ENCODE data around the gene PID1. TPM values are rescaled to one million over a fixed set of nuclear protein-coding genes. Genes with fewer than 3 reads are reported as not detected.

PID1 gene
- total RNA-seq, 1 donor from 2014 or later: 0.95 TPM

DNA sequence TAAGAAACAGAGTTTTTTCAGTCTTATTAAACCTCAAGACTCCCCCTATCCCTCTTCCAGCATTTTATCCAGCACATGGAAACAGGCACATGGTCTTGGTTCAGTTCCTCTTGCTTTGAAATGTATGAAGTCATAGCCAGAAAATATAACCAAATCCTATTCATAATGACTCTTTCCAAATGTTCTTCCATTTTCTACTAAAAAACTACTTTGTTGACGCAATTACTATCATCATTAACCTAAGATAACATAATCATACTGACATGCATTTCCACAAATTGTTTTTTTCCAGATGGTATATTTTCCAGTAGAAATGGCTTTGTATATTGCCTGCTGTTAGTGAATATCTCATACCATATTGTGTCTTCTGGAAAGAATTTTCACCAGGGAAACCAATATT, 261.3 kb downstream of the PID1 start:
- Mint-ChIP-seq H3K9me3 (ENCODE audit: low read depth) (peaks cover 8% of the 10 kb centered on the region), H3K27ac (ENCODE audit: unreplicated experiment) (no peak overlapping the region), H3K4me1 (ENCODE audit: low read depth) (no peaks in the 10 kb centered on the region), H3K36me3 (ENCODE audit: low read depth) (no peaks in the 10 kb centered on the region), H3K27me3 (ENCODE audit: low read depth) (no peaks in the 10 kb centered on the region), H3K4me3 (ENCODE audit: unreplicated experiment) (no peak overlapping the region)
- TF ChIP-seq, protein P1, sequence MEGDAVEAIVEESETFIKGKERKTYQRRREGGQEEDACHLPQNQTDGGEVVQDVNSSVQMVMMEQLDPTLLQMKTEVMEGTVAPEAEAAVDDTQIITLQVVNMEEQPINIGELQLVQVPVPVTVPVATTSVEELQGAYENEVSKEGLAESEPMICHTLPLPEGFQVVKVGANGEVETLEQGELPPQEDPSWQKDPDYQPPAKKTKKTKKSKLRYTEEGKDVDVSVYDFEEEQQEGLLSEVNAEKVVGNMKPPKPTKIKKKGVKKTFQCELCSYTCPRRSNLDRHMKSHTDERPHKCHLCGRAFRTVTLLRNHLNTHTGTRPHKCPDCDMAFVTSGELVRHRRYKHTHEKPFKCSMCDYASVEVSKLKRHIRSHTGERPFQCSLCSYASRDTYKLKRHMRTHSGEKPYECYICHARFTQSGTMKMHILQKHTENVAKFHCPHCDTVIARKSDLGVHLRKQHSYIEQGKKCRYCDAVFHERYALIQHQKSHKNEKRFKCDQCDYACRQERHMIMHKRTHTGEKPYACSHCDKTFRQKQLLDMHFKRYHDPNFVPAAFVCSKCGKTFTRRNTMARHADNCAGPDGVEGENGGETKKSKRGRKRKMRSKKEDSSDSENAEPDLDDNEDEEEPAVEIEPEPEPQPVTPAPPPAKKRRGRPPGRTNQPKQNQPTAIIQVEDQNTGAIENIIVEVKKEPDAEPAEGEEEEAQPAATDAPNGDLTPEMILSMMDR (IDR thresholded peaks at IDR 0.05): no peak
- DNase-seq (ENCODE audit: low spot score): no peak

DNA sequence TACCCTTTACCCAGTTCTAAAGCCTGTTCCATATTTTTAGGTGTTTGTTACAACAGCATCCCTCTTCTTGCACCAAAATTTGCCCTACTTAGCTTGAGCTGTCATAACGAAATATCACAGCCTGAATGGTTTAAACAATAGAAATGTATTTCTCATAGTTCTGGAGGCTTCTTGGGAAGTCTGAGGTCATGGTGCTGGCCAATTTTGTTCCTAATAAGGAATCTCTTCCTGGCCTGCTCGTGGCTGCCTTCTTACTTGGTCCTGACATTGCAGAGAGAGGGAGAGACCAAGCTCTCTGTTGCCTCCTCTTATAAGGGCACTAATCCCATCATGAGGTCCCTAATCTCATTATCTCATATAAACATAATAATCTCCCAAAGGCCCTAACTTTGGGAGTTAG, 267.8 kb downstream of the PID1 start:
- H3K4me1 Mint-ChIP-seq (ENCODE audit: low read depth): no peaks in the 10 kb centered on the region
- TF ChIP-seq, protein P1 (IDR thresholded peaks at IDR 0.05): no peak
- H3K36me3 Mint-ChIP-seq (ENCODE audit: low read depth): no peaks in the 10 kb centered on the region
- H3K27me3 Mint-ChIP-seq (ENCODE audit: low read depth): no peaks in the 10 kb centered on the region
- H3K27ac Mint-ChIP-seq (ENCODE audit: unreplicated experiment): no peak overlapping the region
- peaks cover 30% of the 10 kb centered on the region for H3K9me3 Mint-ChIP-seq (ENCODE audit: low read depth)
- no peak for DNase-seq (ENCODE audit: low spot score)
- H3K4me3 Mint-ChIP-seq (ENCODE audit: unreplicated experiment): no peak overlapping the region

DNA sequence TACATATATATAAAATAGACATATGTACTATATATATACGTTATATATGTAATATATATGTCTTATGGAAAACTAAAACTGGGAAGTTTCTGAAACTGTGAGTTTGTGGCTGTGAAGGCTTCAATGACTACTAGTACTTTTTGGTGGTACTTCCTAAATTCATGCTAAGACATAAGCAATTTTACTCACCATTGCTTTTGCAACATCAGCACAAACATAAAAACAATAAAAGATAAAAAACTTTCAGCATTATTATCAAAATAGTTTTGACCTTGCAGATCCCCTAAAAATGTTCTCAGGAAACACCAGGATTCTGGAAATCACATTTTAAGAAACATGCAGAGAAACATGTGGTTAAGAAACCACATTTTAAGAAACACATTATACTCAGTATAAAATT, 269.9 kb downstream of the PID1 start:
- Mint-ChIP-seq H3K4me3 (ENCODE audit: unreplicated experiment) (no peak overlapping the region), H3K27ac (ENCODE audit: unreplicated experiment) (no peak overlapping the region), H3K27me3 (ENCODE audit: low read depth) (no peaks in the 10 kb centered on the region), H3K4me1 (ENCODE audit: low read depth) (no peaks in the 10 kb centered on the region), H3K9me3 (ENCODE audit: low read depth) (peaks cover 32% of the 10 kb centered on the region), H3K36me3 (ENCODE audit: low read depth) (no peaks in the 10 kb centered on the region)
- no peak for DNase-seq (ENCODE audit: low spot score)
- TF ChIP-seq, protein P1 (IDR thresholded peaks at IDR 0.05): no peak

DNA sequence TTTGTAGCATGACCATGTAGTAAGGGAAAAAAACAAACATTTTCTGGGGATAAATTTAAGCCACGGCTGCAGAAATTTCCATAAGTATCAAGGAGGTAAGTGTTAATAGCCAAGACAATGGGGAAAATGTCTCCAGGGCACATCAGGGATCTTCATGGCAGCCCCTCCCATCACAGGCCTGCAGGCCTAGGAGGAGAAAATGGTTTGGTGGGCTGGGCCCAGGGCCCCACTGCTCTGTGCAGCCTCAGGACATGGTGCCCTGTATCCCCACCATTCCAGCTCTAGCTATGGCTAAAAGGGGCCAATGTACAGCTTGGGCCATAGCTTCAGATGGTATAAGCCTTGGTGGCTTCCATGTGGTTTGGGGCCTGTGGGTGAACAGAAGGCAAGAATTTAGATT, 271.8 kb downstream of the PID1 start:
- no peaks in the 10 kb centered on the region for H3K27me3 Mint-ChIP-seq (ENCODE audit: low read depth)
- peaks cover 30% of the 10 kb centered on the region for H3K9me3 Mint-ChIP-seq (ENCODE audit: low read depth)
- no peak for DNase-seq (ENCODE audit: low spot score)
- no peak overlapping the region for H3K27ac Mint-ChIP-seq (ENCODE audit: unreplicated experiment)
- TF ChIP-seq, protein P1 (IDR thresholded peaks at IDR 0.05): no peak
- no peak overlapping the region for H3K4me3 Mint-ChIP-seq (ENCODE audit: unreplicated experiment)
- H3K4me1 Mint-ChIP-seq (ENCODE audit: low read depth): no peaks in the 10 kb centered on the region
- H3K36me3 Mint-ChIP-seq (ENCODE audit: low read depth): no peaks in the 10 kb centered on the region

DNA sequence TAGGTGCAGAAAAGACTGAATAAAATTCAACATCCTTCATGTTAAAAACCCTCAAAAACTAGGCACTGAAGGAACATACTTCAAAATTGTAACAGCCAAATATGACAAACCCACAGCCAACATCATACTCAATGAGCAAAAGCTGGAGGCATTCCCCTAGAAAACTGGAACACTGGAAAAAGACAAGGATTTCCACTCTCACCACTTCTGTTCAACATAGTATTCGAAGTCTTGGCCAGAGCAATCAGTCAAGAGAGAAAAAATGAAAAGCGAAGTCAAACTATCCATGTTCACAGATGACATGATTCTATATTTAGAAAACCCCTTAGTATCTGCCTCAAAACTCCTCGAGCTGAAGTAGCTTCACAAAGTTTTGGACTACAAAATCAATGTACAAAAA, 282.3 kb downstream of the PID1 start:
- DNase-seq (ENCODE audit: low spot score): no peak
- Mint-ChIP-seq H3K27ac (ENCODE audit: unreplicated experiment) (no peak overlapping the region), H3K36me3 (ENCODE audit: low read depth) (no peaks in the 10 kb centered on the region), H3K9me3 (ENCODE audit: low read depth) (peaks cover 42% of the 10 kb centered on the region), H3K4me3 (ENCODE audit: unreplicated experiment) (no peak overlapping the region), H3K4me1 (ENCODE audit: low read depth) (no peaks in the 10 kb centered on the region), H3K27me3 (ENCODE audit: low read depth) (no peaks in the 10 kb centered on the region)
- TF ChIP-seq, protein P1 (IDR thresholded peaks at IDR 0.05): no peak
